WTC11 (cell line): ENCODE data around the gene ANGPTL2.

Source experiments
- ESRRA ChIP-seq: sonication (generic); formaldehyde crosslinking; IDR thresholded peaks from 2 replicates; pipeline ENCODE4 v1.8.1; 2022; ENCODE audit warnings: mild to moderate bottlenecking, missing genetic modification reagents, borderline replicate concordance
- TF ChIP-seq, protein P1 (sequence below): sonication (generic); formaldehyde crosslinking; IDR thresholded peaks from 2 replicates; pipeline ENCODE4 v1.8.0; 2022; ENCODE audit warnings: mild to moderate bottlenecking, missing genetic modification reagents
- TF ChIP-seq, protein P2 (sequence below): sonication (generic); formaldehyde crosslinking; IDR thresholded peaks from 2 replicates; pipeline ENCODE4 v1.8.1; 2023; ENCODE audit warnings: mild to moderate bottlenecking, missing genetic modification reagents

DNA sequence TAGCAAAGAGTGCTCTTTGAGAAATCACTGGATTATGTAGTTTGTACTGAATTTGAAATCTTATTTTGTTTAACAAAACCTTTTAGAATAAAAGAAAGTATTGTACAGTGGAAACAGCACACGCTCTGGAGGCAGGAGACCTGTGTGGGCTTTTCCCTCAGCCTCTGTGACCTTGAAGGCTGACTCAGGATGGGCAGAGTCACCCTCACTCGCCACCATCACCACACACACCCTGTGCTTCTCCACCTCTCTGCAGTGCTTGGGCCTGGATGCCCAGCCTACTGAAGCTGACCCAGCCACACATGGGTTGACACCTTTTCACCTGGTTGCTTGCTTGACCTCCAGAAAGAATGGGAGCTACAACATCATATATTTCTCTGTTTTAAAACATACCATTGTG lies 19.6 kb downstream of the ANGPTL2 start:
- TF ChIP-seq, protein P1, sequence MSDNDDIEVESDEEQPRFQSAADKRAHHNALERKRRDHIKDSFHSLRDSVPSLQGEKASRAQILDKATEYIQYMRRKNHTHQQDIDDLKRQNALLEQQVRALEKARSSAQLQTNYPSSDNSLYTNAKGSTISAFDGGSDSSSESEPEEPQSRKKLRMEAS = no peak
- no peak for TF ChIP-seq ESRRA (CRISPR knock-in tag)
- TF ChIP-seq, protein P2, sequence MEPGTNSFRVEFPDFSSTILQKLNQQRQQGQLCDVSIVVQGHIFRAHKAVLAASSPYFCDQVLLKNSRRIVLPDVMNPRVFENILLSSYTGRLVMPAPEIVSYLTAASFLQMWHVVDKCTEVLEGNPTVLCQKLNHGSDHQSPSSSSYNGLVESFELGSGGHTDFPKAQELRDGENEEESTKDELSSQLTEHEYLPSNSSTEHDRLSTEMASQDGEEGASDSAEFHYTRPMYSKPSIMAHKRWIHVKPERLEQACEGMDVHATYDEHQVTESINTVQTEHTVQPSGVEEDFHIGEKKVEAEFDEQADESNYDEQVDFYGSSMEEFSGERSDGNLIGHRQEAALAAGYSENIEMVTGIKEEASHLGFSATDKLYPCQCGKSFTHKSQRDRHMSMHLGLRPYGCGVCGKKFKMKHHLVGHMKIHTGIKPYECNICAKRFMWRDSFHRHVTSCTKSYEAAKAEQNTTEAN = no peak
